Endothelial cell of umbilical vein (primary cell): Measurements from ENCODE around the gene ARMH1. TPM values are rescaled to one million over a fixed set of nuclear protein-coding genes. Genes with fewer than 3 reads are reported as not detected.

Experiments used
- BruUV-seq: library from RNA; stranded (reverse); fragments of 400-500 nt; replicated peaks from 2 replicates; lab custom pipeline; 2021; lab: Mats Ljungman, UMichigan
- CTCF ChIA-PET: fragments of 300-600, 350-600 bp; sonication (Branson Sonifier 250); formaldehyde crosslinking; loops from one replicate; lab custom pipeline; 2021; ENCODE audit warnings: antibody characterized with exemption, inconsistent platforms; lab: Charles Lee
- POLR2A ChIA-PET: fragments of 300-600, 350-600 bp; sonication (Branson Sonifier 250); formaldehyde crosslinking; loops from one replicate; lab custom pipeline; 2021; ENCODE audit warnings: antibody characterized with exemption, inconsistent platforms; lab: Charles Lee
- DNase-seq: peaks from one replicate; pipeline ENCODE4 v3.0.0-alpha.2; 2011; ENCODE audit warnings: low read depth, low spot score
- FAIRE-seq: peaks from 2 replicates; lab custom pipeline; 2011; peaks lifted over from hg19 to GRCh38; lab: Jason Lieb, UNC
- H2AFZ ChIP-seq: 2 replicates; pipeline ENCODE4 v1.6.0; 2012; ENCODE audit warnings: low read depth, low read length, control low read depth, inconsistent platforms
- H3K27ac ChIP-seq: 2 replicates; pipeline ENCODE4 v1.5.1; 2011; ENCODE audit warnings: low read depth, mild to moderate bottlenecking, control low read depth, low read length, moderate library complexity; ENCODE audit not compliant: insufficient read depth
- H3K27me3 ChIP-seq, 2 experiments: 2 replicates each; pipeline versions ENCODE4 v1.6.0 to v1.6.1; 2011; ENCODE audit warnings: low read length in 2 of 2, mixed read lengths in 1 of 2; ENCODE audit not compliant: control insufficient read depth in 2 of 2, insufficient read depth in 2 of 2
- H3K36me3 ChIP-seq, 2 experiments: 2 replicates in 1 of 2; 3 replicates in 1 of 2; pipeline ENCODE4 v1.5.1; 2011; ENCODE audit warnings: low read length in 2 of 2, mild to moderate bottlenecking in 1 of 2, moderate library complexity in 1 of 2; ENCODE audit not compliant: control insufficient read depth in 2 of 2, insufficient read depth in 2 of 2; ENCODE audit errors: extremely low read depth in 1 of 2
- H3K4me1 ChIP-seq: 3 replicates; pipeline ENCODE4 v1.5.1; 2011; ENCODE audit warnings: mild to moderate bottlenecking, low read length; ENCODE audit not compliant: control insufficient read depth, insufficient read depth; ENCODE audit errors: extremely low read depth
- H3K4me2 ChIP-seq: 2 replicates; pipeline ENCODE4 v1.6.1; 2011; ENCODE audit warnings: low read length, control low read depth, mixed read lengths; ENCODE audit not compliant: insufficient read depth
- H3K4me3 ChIP-seq, 3 experiments: fragments of 200-600 bp in 1 of 3; sonication (generic), shearing (Covaris generic) in 1 of 3; replicated peaks in 1 of 3; 2 replicates each; pipeline ENCODE4 v1.5.1; 2011 to 2016; ENCODE audit warnings: control low read depth in 3 of 3, low read length in 3 of 3, mild to moderate bottlenecking in 2 of 3, inconsistent platforms in 1 of 3, low read depth in 1 of 3, moderate library complexity in 1 of 3; ENCODE audit not compliant: insufficient read depth in 1 of 3
- H3K79me2 ChIP-seq: 2 replicates; pipeline ENCODE4 v1.6.0; 2012; ENCODE audit warnings: low read length, inconsistent platforms; ENCODE audit not compliant: control insufficient read depth, insufficient read depth
- H3K9ac ChIP-seq: replicated peaks from 2 replicates; pipeline ENCODE3; 2011; ENCODE audit warnings: low read length, control low read depth; ENCODE audit not compliant: insufficient read depth; ENCODE audit errors: extremely low read depth
- H3K9me1 ChIP-seq: replicated peaks from 3 replicates; pipeline ENCODE4 v1.6.0; 2011; ENCODE audit warnings: mild to moderate bottlenecking, low read length; ENCODE audit not compliant: control insufficient read depth, insufficient read depth; ENCODE audit errors: extremely low read depth
- H3K9me3 ChIP-seq: replicated peaks from 2 replicates; pipeline ENCODE4 v1.5.1; 2012; ENCODE audit warnings: low read length, inconsistent platforms; ENCODE audit not compliant: control insufficient read depth, insufficient read depth
- H4K20me1 ChIP-seq: replicated peaks from 2 replicates; pipeline ENCODE3; 2011; ENCODE audit warnings: mild to moderate bottlenecking, low read length; ENCODE audit not compliant: control insufficient read depth, insufficient read depth; ENCODE audit errors: extremely low read depth
- CTCF ChIP-seq, 2 donors: IDR thresholded peaks; 1 replicate in 1 of 2; 2 replicates in 1 of 2; pipeline ENCODE4 v1.5.1; 2011; ENCODE audit warnings: low read length in 2 of 2, mild to moderate bottlenecking in 2 of 2, moderate library complexity in 2 of 2, control low read depth in 1 of 2, inconsistent platforms in 1 of 2, low read depth in 1 of 2; ENCODE audit not compliant: insufficient read depth in 1 of 2; ENCODE audit errors: extremely low read depth in 1 of 2
- EZH2 ChIP-seq: IDR thresholded peaks from 2 replicates; pipeline ENCODE4 v1.6.1; 2012; ENCODE audit warnings: borderline replicate concordance, low read depth, mild to moderate bottlenecking, moderate library complexity, low read length, inconsistent platforms; ENCODE audit not compliant: severe bottlenecking
- FOS ChIP-seq: IDR thresholded peaks from 2 replicates; pipeline ENCODE4 v1.6.1; 2011; ENCODE audit warnings: mild to moderate bottlenecking, low read length, moderate library complexity, borderline replicate concordance; ENCODE audit not compliant: insufficient read depth
- GATA2 ChIP-seq: IDR thresholded peaks from 2 replicates; pipeline ENCODE4 v1.7.0; 2011; ENCODE audit warnings: low read depth, mild to moderate bottlenecking, moderate library complexity, mixed read lengths, low read length; ENCODE audit not compliant: insufficient read length, insufficient read depth
- JUN ChIP-seq: IDR thresholded peaks from 2 replicates; pipeline ENCODE4 v1.6.1; 2011; ENCODE audit warnings: borderline replicate concordance, low read depth; ENCODE audit not compliant: insufficient read length, insufficient read depth
- POLR2A ChIP-seq: IDR thresholded peaks from 2 replicates; pipeline ENCODE4 v1.6.1; 2012; ENCODE audit warnings: low read depth, mild to moderate bottlenecking, control low read depth, low read length
- POLR2AphosphoS5 ChIP-seq: IDR thresholded peaks from 2 replicates; pipeline ENCODE4 v1.6.1; 2012; ENCODE audit warnings: low read depth, mild to moderate bottlenecking, control low read depth, low read length, moderate library complexity; ENCODE audit not compliant: insufficient read depth
- dilution Hi-C: fragments of 300-500 bp; cut with MboI; formaldehyde crosslinking; loops from one replicate; pipeline ENCODE4 v1.15.0; 2019; ENCODE audit warnings: low sequenced_read_pairs; ENCODE audit not compliant: extremely low pct_ligation_motif_present
- intact Hi-C: fragments of 100-400 bp; cut with micrococcal nuclease; formaldehyde crosslinking; loops from one replicate; pipeline ENCODE4 v1.10.0; 2022
- polyA plus RNA-seq, 4 experiments: library from polyadenylated mRNA; depleted of rRNA in 3 of 4; stranded (reverse) in 3 of 4; unstranded in 1 of 4; fragments of >200 nt; gene quantifications; 2 replicates each; pipeline versions ENCODE4 v1.2.1 to v1.2.3, GENCODE V29; 2011 to 2012; ENCODE audit warnings: missing spikeins in 1 of 4
- total RNA-seq: library from RNA; stranded (reverse); gene quantifications from 2 replicates; pipeline ENCODE4 v1.2.3, GENCODE V29; 2021

ARMH1 gene
- total and polyA plus RNA-seq, 2 donors (not counting 3 experiments of a cell fraction or from before 2014, with no cell fraction given): 0.17 TPM; not detected in 1

GRCh38 chr1:44717653-44718052, 43.1 kb downstream of the ARMH1 start:
- dilution Hi-C loops (no loop called here), intact Hi-C loops (no loop called here)
- Histone ChIP-seq H3K9me3 (no peaks in the 10 kb centered on the region), H3K9me1 (no peaks in the 10 kb centered on the region), H3K27me3 (peaks cover 3 to 4% of the 10 kb centered on the region in 2 experiments), H3K79me2 (no peaks in the 10 kb centered on the region), H3K36me3 (no peaks in the 10 kb centered on the region), H2AFZ (no peak overlapping the region), H4K20me1 (no peaks in the 10 kb centered on the region), H3K4me3 (no peak overlapping the region), H3K9ac (no peak overlapping the region), H3K27ac (no peak overlapping the region), H3K4me1 (no peaks in the 10 kb centered on the region), H3K4me2 (no peak overlapping the region)
- FAIRE-seq: no peak
- no peak for DNase-seq
- no TSS peak for BruUV-seq
- ChIA-PET POLR2A (no interaction called here), CTCF (interaction anchor here (1.0 to 2.5 kb wide), 2 partner anchors 9 to 11 kb away, joined by 5 to 6 read pairs; no protein-coding TSS in a partner anchor)
- TF ChIP-seq CTCF (IDR thresholded peaks at IDR 0.05; ENCODE audit: extremely low read depth in 1 of 2, insufficient read depth in 1 of 2, low read depth in 1 of 2, low read length in 2 of 2) (no peak), GATA2 (no peak), JUN (no peak)

DNA sequence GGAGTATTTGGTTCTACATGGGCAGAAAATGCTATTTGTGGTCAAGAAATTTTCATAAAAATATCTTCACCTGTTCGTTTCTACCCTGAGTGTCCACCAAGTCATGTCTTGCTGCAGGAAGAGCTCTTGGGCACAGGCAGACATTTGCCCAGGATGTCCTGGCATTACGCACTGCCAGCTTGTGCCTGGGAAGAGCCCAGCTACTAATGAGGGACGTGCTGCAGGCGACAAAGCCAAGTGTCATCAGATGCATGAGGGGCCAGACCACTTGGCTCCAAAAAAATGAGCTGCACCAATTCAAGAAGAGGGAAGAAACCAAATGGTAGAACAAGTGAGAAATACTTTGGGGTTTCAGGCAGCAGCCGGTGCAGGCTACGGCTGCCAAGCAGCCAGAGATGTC, 43.6 kb downstream of the ARMH1 start:
- BruUV-seq: no TSS peak
- no peaks in the 10 kb centered on the region for H3K79me2 ChIP-seq
- H3K9me1 ChIP-seq: no peaks in the 10 kb centered on the region
- TF ChIP-seq POLR2AphosphoS5 (no peak), EZH2 (no peak), POLR2A (no peak), FOS (no peak)
- CTCF ChIA-PET: interaction anchor here (0.9 to 2.5 kb wide), 2 partner anchors 9 to 12 kb away, joined by 5 to 6 read pairs; no protein-coding TSS in a partner anchor
- H4K20me1 ChIP-seq: no peaks in the 10 kb centered on the region
- H3K27ac ChIP-seq: no peak overlapping the region
- H3K36me3 ChIP-seq: no peaks in the 10 kb centered on the region
- intact Hi-C loops: no loop called here
- dilution Hi-C loops: no loop called here
- POLR2A ChIA-PET: interaction anchor here (0.6 to 0.7 kb wide), 2 partner anchors 12 to 756 kb away, joined by 3 to 7 read pairs; no protein-coding TSS in a partner anchor
- no peaks in the 10 kb centered on the region for H3K9me3 ChIP-seq
- no peak overlapping the region for H3K4me3 ChIP-seq
- peaks cover 3 to 4% of the 10 kb centered on the region in 2 experiments for H3K27me3 ChIP-seq
- H2AFZ ChIP-seq: no peak overlapping the region
- DNase-seq (no peak), FAIRE-seq (no peak)
- H3K9ac ChIP-seq: no peak overlapping the region
- no peak overlapping the region for H3K4me2 ChIP-seq
- H3K4me1 ChIP-seq: no peaks in the 10 kb centered on the region
